Astrocyte (in vitro differentiated cells and primary cell): Measurements from ENCODE around the gene TNIP1. TPM values are rescaled to one million over a fixed set of nuclear protein-coding genes. Genes with fewer than 3 reads are reported as not detected.
A peak's percentile ranks its signal among the peaks of the same experiment; 100 is the strongest.

Source experiments
- DNase-seq: peaks from one replicate; pipeline ENCODE4 v3.0.0-alpha.2; 2010; ENCODE audit warnings: low read depth
- FAIRE-seq: peaks from 2 replicates; lab custom pipeline; 2011; peaks lifted over from hg19 to GRCh38; lab: Jason Lieb, UNC
- H2AFZ ChIP-seq: 2 replicates; pipeline ENCODE4 v1.6.0; 2012; ENCODE audit warnings: low read depth, low read length, inconsistent platforms
- H3K27ac ChIP-seq: 2 replicates; pipeline ENCODE4 v1.5.1; 2011; ENCODE audit warnings: low read depth, low read length, inconsistent platforms
- H3K27me3 ChIP-seq: 2 replicates; pipeline ENCODE4 v1.6.0; 2011; ENCODE audit warnings: low read length, inconsistent platforms; ENCODE audit not compliant: insufficient read depth
- H3K36me3 ChIP-seq: 2 replicates; pipeline ENCODE4 v1.5.1; 2011; ENCODE audit warnings: low read length, inconsistent platforms; ENCODE audit not compliant: insufficient read depth
- H3K4me1 ChIP-seq: 2 replicates; pipeline ENCODE4 v1.5.1; 2011; ENCODE audit warnings: low read length, inconsistent platforms; ENCODE audit not compliant: insufficient read depth
- H3K4me2 ChIP-seq: 2 replicates; pipeline ENCODE4 v1.6.0; 2012; ENCODE audit warnings: low read length, inconsistent platforms
- H3K4me3 ChIP-seq: 2 replicates; pipeline ENCODE4 v1.5.1; 2011; ENCODE audit warnings: low read depth, mild to moderate bottlenecking, low read length, inconsistent platforms; ENCODE audit not compliant: insufficient read depth
- H3K79me2 ChIP-seq: 2 replicates; pipeline ENCODE4 v1.6.0; 2012; ENCODE audit warnings: mild to moderate bottlenecking, low read length, inconsistent platforms; ENCODE audit not compliant: insufficient read depth
- H3K9ac ChIP-seq: 2 replicates; pipeline ENCODE4 v1.6.0; 2012; ENCODE audit warnings: mild to moderate bottlenecking, low read length, inconsistent platforms
- H3K9me3 ChIP-seq: 2 replicates; pipeline ENCODE4 v1.5.1; 2012; ENCODE audit warnings: low read depth, mild to moderate bottlenecking, low read length, inconsistent platforms; ENCODE audit not compliant: insufficient read depth
- H4K20me1 ChIP-seq: 2 replicates; pipeline ENCODE4 v1.6.0; 2012; ENCODE audit warnings: low read length, inconsistent platforms; ENCODE audit not compliant: insufficient read depth
- H3K27ac Mint-ChIP-seq: one replicate; pipeline ENCODE4 v1.8.0; 2021; ENCODE audit warnings: mild to moderate bottlenecking, mixed read lengths; ENCODE audit not compliant: unreplicated experiment
- H3K27me3 Mint-ChIP-seq: one replicate; pipeline ENCODE4 v1.8.0; 2021; ENCODE audit warnings: low read depth, mixed read lengths; ENCODE audit not compliant: unreplicated experiment
- H3K36me3 Mint-ChIP-seq: one replicate; pipeline ENCODE4 v1.8.0; 2021; ENCODE audit warnings: low read depth, mixed read lengths; ENCODE audit not compliant: unreplicated experiment
- H3K4me1 Mint-ChIP-seq: one replicate; pipeline ENCODE4 v1.8.0; 2021; ENCODE audit warnings: low read depth, mixed read lengths; ENCODE audit not compliant: unreplicated experiment
- H3K4me3 Mint-ChIP-seq: one replicate; pipeline ENCODE4 v1.8.0; 2021; ENCODE audit warnings: mild to moderate bottlenecking, moderate library complexity, mixed read lengths; ENCODE audit not compliant: unreplicated experiment
- H3K9me3 Mint-ChIP-seq: one replicate; pipeline ENCODE4 v1.8.0; 2021; ENCODE audit warnings: mild to moderate bottlenecking, mixed read lengths; ENCODE audit not compliant: unreplicated experiment
- CTCF ChIP-seq: IDR thresholded peaks from 2 replicates; pipeline ENCODE4 v1.5.1; 2011; ENCODE audit warnings: low read depth, mild to moderate bottlenecking, inconsistent platforms, low read length, moderate library complexity; ENCODE audit not compliant: insufficient read depth
- EZH2 ChIP-seq: IDR thresholded peaks from 2 replicates; pipeline ENCODE4 v1.6.1; 2012; ENCODE audit warnings: mild to moderate bottlenecking, low read length, inconsistent platforms; ENCODE audit not compliant: insufficient read depth
- total RNA-seq: library from RNA; stranded (reverse); gene quantifications from 2 replicates; pipeline ENCODE4 v1.2.1, GENCODE V29; 2021

TNIP1 gene
- total RNA-seq, 1 donor from 2014 or later: 119 TPM

GRCh38 chr5:151115272-151115905 lies 34.6 kb upstream of the TNIP1 start:
- Mint-ChIP-seq H3K9me3 (no peaks in the 10 kb centered on the region), H3K27me3 (no peaks in the 10 kb centered on the region), H3K4me3 (no peak overlapping the region), H3K4me1 (no peaks in the 10 kb centered on the region), H3K36me3 (peaks cover 24% of the 10 kb centered on the region), H3K27ac (no peak overlapping the region)
- TF ChIP-seq EZH2 (no peak), CTCF (peak; percentile 91)
- FAIRE-seq (no peak), DNase-seq (peak; percentile 24)
- H2AFZ ChIP-seq: no peak overlapping the region
- H3K4me2 ChIP-seq: no peak overlapping the region
- H3K9me3 ChIP-seq: no peaks in the 10 kb centered on the region
- H3K27me3 ChIP-seq: no peaks in the 10 kb centered on the region
- H3K4me1 ChIP-seq: no peaks in the 10 kb centered on the region
- H3K79me2 ChIP-seq: no peaks in the 10 kb centered on the region
- peaks cover 46% of the 10 kb centered on the region for H3K36me3 ChIP-seq
- peaks cover 51% of the 10 kb centered on the region for H4K20me1 ChIP-seq
- no peak overlapping the region for H3K4me3 ChIP-seq
- H3K9ac ChIP-seq: no peak overlapping the region
- H3K27ac ChIP-seq: no peak overlapping the region

- H3K27ac Mint-ChIP-seq: no peak overlapping the region
- peaks cover 18% of the 10 kb centered on the region for H3K36me3 Mint-ChIP-seq
- no peak for FAIRE-seq
These were observed 32.8 kb upstream of the TNIP1 start for GRCh38 chr5:151113651-151114050.

GRCh38 chr5:151110992-151111391 lies 30.2 kb upstream of the TNIP1 start:
- Histone ChIP-seq H4K20me1 (peaks cover 73% of the 10 kb centered on the region), H3K27me3 (no peaks in the 10 kb centered on the region), H2AFZ (no peak overlapping the region), H3K9ac (no peak overlapping the region), H3K4me2 (no peak overlapping the region), H3K9me3 (no peaks in the 10 kb centered on the region), H3K79me2 (no peaks in the 10 kb centered on the region), H3K27ac (no peak overlapping the region), H3K4me3 (no peak overlapping the region), H3K36me3 (peaks cover 59% of the 10 kb centered on the region), H3K4me1 (peaks cover 6% of the 10 kb centered on the region)
- TF ChIP-seq CTCF: no peak
- no peak for TF ChIP-seq EZH2
- H3K9me3 Mint-ChIP-seq: no peaks in the 10 kb centered on the region
- H3K27ac Mint-ChIP-seq: no peak overlapping the region
- FAIRE-seq (no peak), DNase-seq (no peak)
- no peak overlapping the region for H3K4me3 Mint-ChIP-seq
- peaks cover 19% of the 10 kb centered on the region for H3K36me3 Mint-ChIP-seq
- no peaks in the 10 kb centered on the region for H3K27me3 Mint-ChIP-seq
- H3K4me1 Mint-ChIP-seq: no peaks in the 10 kb centered on the region

More at GRCh38 chr5:151113651-151114050, 32.8 kb upstream of the TNIP1 start:
- no peak overlapping the region for H3K4me3 Mint-ChIP-seq
- Histone ChIP-seq H2AFZ (no peak overlapping the region), H3K4me3 (no peak overlapping the region), H3K9ac (no peak overlapping the region), H3K27ac (no peak overlapping the region), H3K27me3 (no peaks in the 10 kb centered on the region), H4K20me1 (peaks cover 66% of the 10 kb centered on the region), H3K36me3 (peaks cover 51% of the 10 kb centered on the region), H3K4me2 (no peak overlapping the region), H3K9me3 (no peaks in the 10 kb centered on the region), H3K79me2 (no peaks in the 10 kb centered on the region), H3K4me1 (peaks cover under 1% of the 10 kb centered on the region)
- no peaks in the 10 kb centered on the region for H3K4me1 Mint-ChIP-seq
- no peaks in the 10 kb centered on the region for H3K27me3 Mint-ChIP-seq
- DNase-seq: no peak
- H3K9me3 Mint-ChIP-seq: no peaks in the 10 kb centered on the region
- TF ChIP-seq EZH2: no peak
